GM12891 (cell line): ENCODE results near the gene THOC5.

ENCODE experiments used
- DNase-seq: peaks from one replicate; pipeline ENCODE4 v3.0.0; 2011; ENCODE audit warnings: low spot score; ENCODE audit not compliant: insufficient read length
- FAIRE-seq: peaks from 2 replicates; lab custom pipeline; 2011; peaks lifted over from hg19 to GRCh38; lab: Jason Lieb, UNC
- PAX5 ChIP-seq: IDR thresholded peaks from 2 replicates; pipeline ENCODE4 v1.6.1; 2011; ENCODE audit warnings: low read length, moderate library complexity, mild to moderate bottlenecking; ENCODE audit not compliant: insufficient read depth, severe bottlenecking
- POLR2A ChIP-seq: IDR thresholded peaks from 2 replicates; pipeline ENCODE4 v1.6.1; 2011; ENCODE audit warnings: low read depth, low read length, control low read depth
- POLR2AphosphoS5 ChIP-seq: IDR thresholded peaks from 2 replicates; pipeline ENCODE4 v1.6.1; 2011; ENCODE audit warnings: low read depth, low read length, control low read depth
- POU2F2 ChIP-seq: IDR thresholded peaks from 2 replicates; pipeline ENCODE4 v1.6.1; 2011; ENCODE audit warnings: low read depth, mild to moderate bottlenecking, control low read depth, low read length, moderate library complexity
- SPI1 ChIP-seq: IDR thresholded peaks from 2 replicates; pipeline ENCODE4 v1.6.1; 2011; ENCODE audit warnings: low read depth, low read length, control low read depth
- TAF1 ChIP-seq: IDR thresholded peaks from 2 replicates; pipeline ENCODE4 v1.6.1; 2011; ENCODE audit warnings: low read depth, low read length, control low read depth

THOC5 gene

GRCh38 chr22:29531419-29531818, 22.1 kb downstream of the THOC5 start:
- no peak for DNase-seq
- FAIRE-seq: no peak
- no peak for TF ChIP-seq POU2F2
- TF ChIP-seq TAF1: no peak
- TF ChIP-seq POLR2AphosphoS5: no peak
- TF ChIP-seq SPI1: no peak
- TF ChIP-seq POLR2A: no peak
- TF ChIP-seq PAX5: no peak

GRCh38 chr22:29530716-29531115, 22.8 kb downstream of the THOC5 start:
- FAIRE-seq (no peak), DNase-seq (no peak)
- no peak for TF ChIP-seq SPI1
- no peak for TF ChIP-seq POLR2AphosphoS5
- TF ChIP-seq TAF1: no peak
- no peak for TF ChIP-seq POU2F2
- TF ChIP-seq POLR2A: no peak
- TF ChIP-seq PAX5: no peak

- TF ChIP-seq POU2F2: no peak
- TF ChIP-seq POLR2A: no peak
- TF ChIP-seq TAF1: no peak
- no peak for TF ChIP-seq POLR2AphosphoS5
- TF ChIP-seq PAX5: no peak
- TF ChIP-seq SPI1: no peak
- no peak for DNase-seq
- no peak for FAIRE-seq
These were observed 25.4 kb downstream of the THOC5 start for GRCh38 chr22:29528144-29528543.

- FAIRE-seq: no peak
- no peak for DNase-seq
- TF ChIP-seq POU2F2 (no peak), PAX5 (no peak), POLR2AphosphoS5 (no peak), SPI1 (no peak)
These were observed 28.9 kb downstream of the THOC5 start for GRCh38 chr22:29524442-29525191.

- no peak for DNase-seq
- TF ChIP-seq TAF1 (no peak), PAX5 (no peak), POU2F2 (no peak), POLR2AphosphoS5 (no peak), SPI1 (no peak), POLR2A (no peak)
- no peak for FAIRE-seq
These were observed 29.8 kb downstream of the THOC5 start for GRCh38 chr22:29523761-29524160.

- DNase-seq (no peak), FAIRE-seq (no peak)
- TF ChIP-seq TAF1: no peak
- no peak for TF ChIP-seq POU2F2
- TF ChIP-seq SPI1: no peak
- no peak for TF ChIP-seq PAX5
- TF ChIP-seq POLR2A: no peak
- no peak for TF ChIP-seq POLR2AphosphoS5
These were observed 32.0 kb downstream of the THOC5 start for GRCh38 chr22:29521526-29521925.

- DNase-seq: no peak
- TF ChIP-seq POLR2AphosphoS5 (no peak), POU2F2 (no peak), SPI1 (no peak), PAX5 (no peak), POLR2A (no peak), TAF1 (no peak)
- FAIRE-seq: no peak
These were observed 32.7 kb downstream of the THOC5 start for GRCh38 chr22:29520851-29521250.

GRCh38 chr22:29519996-29520395, 33.6 kb downstream of the THOC5 start:
- TF ChIP-seq PAX5: no peak
- no peak for TF ChIP-seq SPI1
- TF ChIP-seq POLR2AphosphoS5: no peak
- TF ChIP-seq TAF1: no peak
- no peak for TF ChIP-seq POU2F2
- no peak for TF ChIP-seq POLR2A
- no peak for DNase-seq
- FAIRE-seq: no peak

GRCh38 chr22:29518427-29518826, 35.1 kb downstream of the THOC5 start:
- DNase-seq (no peak), FAIRE-seq (no peak)
- TF ChIP-seq POU2F2: no peak
- TF ChIP-seq POLR2A: no peak
- TF ChIP-seq POLR2AphosphoS5: no peak
- no peak for TF ChIP-seq PAX5
- no peak for TF ChIP-seq TAF1
- no peak for TF ChIP-seq SPI1

GRCh38 chr22:29517215-29517908, 36.2 kb downstream of the THOC5 start:
- DNase-seq: no peak
- no peak for TF ChIP-seq POU2F2
- TF ChIP-seq SPI1: no peak
- TF ChIP-seq TAF1: no peak
- TF ChIP-seq POLR2AphosphoS5: no peak
- TF ChIP-seq POLR2A: no peak
- no peak for TF ChIP-seq PAX5
- FAIRE-seq: no peak
